Measurements from ENCODE around the gene VTN. TPM values are rescaled to one million over a fixed set of nuclear protein-coding genes. Genes with fewer than 3 reads are reported as not detected.

The VTN gene
- total and polyA plus RNA-seq, 2 donors (not counting 3 experiments of a cell fraction or from before 2014, with no cell fraction given), result 1.1 TPM; not detected in 1

GRCh38 chr17:28402844-28403243 is 32.7 kb upstream of the VTN start:
- ChIA-PET CTCF (no interaction called here), POLR2A (no interaction called here)
- intact Hi-C loops (cut with micrococcal nuclease), result no loop called here
- H3K79me2 ChIP-seq (ENCODE audit: control insufficient read depth, insufficient read depth, low read length), result no peaks in the 10 kb centered on the region
- peaks cover 0 to 2% of the 10 kb centered on the region in 2 experiments for H3K27me3 ChIP-seq (ENCODE audit: control insufficient read depth in 2 of 2, insufficient read depth in 2 of 2, low read length in 2 of 2)
- no peak overlapping the region for H3K9ac ChIP-seq (replicated peaks; ENCODE audit: extremely low read depth, insufficient read depth, low read length)
- no TSS peak for BruUV-seq (replicated peaks)
- no peak for FAIRE-seq
- no peaks in the 10 kb centered on the region for H3K9me3 ChIP-seq (replicated peaks; ENCODE audit: control insufficient read depth, insufficient read depth, low read length)
- no peak overlapping the region for H2AFZ ChIP-seq (ENCODE audit: low read depth, low read length)
- no peaks in the 10 kb centered on the region for H3K36me3 ChIP-seq (ENCODE audit: control insufficient read depth in 2 of 2, extremely low read depth in 1 of 2, insufficient read depth in 2 of 2, low read length in 2 of 2)
- H3K9me1 ChIP-seq (replicated peaks; ENCODE audit: control insufficient read depth, extremely low read depth, insufficient read depth, low read length), result no peaks in the 10 kb centered on the region
- H4K20me1 ChIP-seq (replicated peaks; ENCODE audit: control insufficient read depth, extremely low read depth, insufficient read depth, low read length), result no peaks in the 10 kb centered on the region
- no peak overlapping the region for H3K4me3 ChIP-seq (replicated peaks in 1 of 3; ENCODE audit: insufficient read depth in 1 of 3, low read depth in 1 of 3, low read length in 3 of 3)
- dilution Hi-C loops (cut with MboI; ENCODE audit: extremely low pct_ligation_motif_present, low sequenced_read_pairs), result no loop called here
- H3K27ac ChIP-seq (ENCODE audit: insufficient read depth, low read depth, low read length), result no peak overlapping the region
- no peak for TF ChIP-seq MAX (IDR thresholded peaks at IDR 0.05; ENCODE audit: insufficient read depth, insufficient read length)
- TF ChIP-seq GATA2 (IDR thresholded peaks at IDR 0.05; ENCODE audit: insufficient read depth, insufficient read length, low read depth, low read length), result no peak
- TF ChIP-seq CTCF (IDR thresholded peaks at IDR 0.05; ENCODE audit: extremely low read depth in 1 of 2, insufficient read depth in 1 of 2, low read depth in 1 of 2, low read length in 2 of 2), result no peak
- TF ChIP-seq FOS (IDR thresholded peaks at IDR 0.05; ENCODE audit: borderline replicate concordance, insufficient read depth, low read length), result no peak
- TF ChIP-seq EZH2 (IDR thresholded peaks at IDR 0.05; ENCODE audit: borderline replicate concordance, low read depth, low read length, severe bottlenecking), result no peak
- TF ChIP-seq POLR2AphosphoS5 (IDR thresholded peaks at IDR 0.05; ENCODE audit: insufficient read depth, low read depth, low read length), result no peak
- TF ChIP-seq JUN (IDR thresholded peaks at IDR 0.05; ENCODE audit: borderline replicate concordance, insufficient read depth, insufficient read length, low read depth), result no peak
- no peak for TF ChIP-seq POLR2A (IDR thresholded peaks at IDR 0.05; ENCODE audit: low read depth, low read length)
- no peak for TF ChIP-seq MYC (IDR thresholded peaks at IDR 0.05; ENCODE audit: low read depth, low read length)
- H3K4me1 ChIP-seq (ENCODE audit: control insufficient read depth, extremely low read depth, insufficient read depth, low read length), result peaks cover 9% of the 10 kb centered on the region
- no peak for DNase-seq (ENCODE audit: low read depth, low spot score)
- H3K4me2 ChIP-seq (ENCODE audit: insufficient read depth, low read length), result no peak overlapping the region

Data from endothelial cell of umbilical vein (primary cell).